ENCODE results near the gene CFAP99.

DNA sequence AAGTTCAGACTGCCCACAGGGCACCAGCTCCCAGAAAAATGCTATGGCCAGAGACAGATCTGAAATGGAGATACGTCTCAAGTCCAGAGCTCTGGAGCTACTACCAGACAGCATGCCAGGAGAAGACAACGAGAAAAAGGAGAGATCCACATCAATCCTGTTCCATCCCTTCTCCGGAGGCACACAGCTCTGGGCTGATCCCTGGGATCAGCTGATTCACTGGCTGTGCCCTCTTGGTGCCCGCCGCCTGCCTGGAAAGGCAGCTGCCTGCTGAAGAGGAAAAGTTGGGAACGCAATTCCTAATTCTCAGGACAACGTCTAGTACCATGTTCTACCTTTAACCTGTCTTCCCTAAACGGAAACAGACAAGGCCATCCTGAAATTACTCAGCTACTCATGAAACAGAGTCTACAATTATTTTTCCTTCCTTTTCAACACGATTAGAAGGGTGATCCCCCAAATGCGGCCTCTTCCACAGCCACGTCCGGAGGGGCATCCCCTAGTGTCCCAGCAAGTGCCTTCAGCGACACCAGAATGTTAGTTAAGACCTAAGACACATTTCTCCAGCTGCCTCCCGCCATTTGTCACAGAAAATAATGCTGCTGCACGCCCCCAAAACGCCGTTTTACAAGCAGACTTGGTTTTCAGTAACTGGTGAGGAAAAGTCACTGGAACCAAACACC lies 2.7 kb upstream of the CFAP99 start:
- TF ChIP-seq POLR2A (IDR thresholded peaks at IDR 0.05) (no peak), CTCF (IDR thresholded peaks at IDR 0.05) (no peak), EP300 (IDR thresholded peaks at IDR 0.05) (no peak), POLR2AphosphoS5 (IDR thresholded peaks at IDR 0.05) (no peak)
